ENCODE measurements around the gene INTS14.
"Not testable (repeated sequence)": the region's sequence is repeated elsewhere in the genome, so short reads cannot be mapped to it uniquely, and the experiment has no call there.

The INTS14 gene

GRCh38 chr15:65578904-65579728 is 31.8 kb downstream of the INTS14 start:
- no peak for DNase-seq (ENCODE audit: low read depth in 3 of 3)

GRCh38 chr15:65577129-65577996 is 33.6 kb downstream of the INTS14 start:
- DNase-seq (ENCODE audit: low read depth in 3 of 3): no peak

GRCh38 chr15:65576664-65577063 is 34.3 kb downstream of the INTS14 start:
- no peak for DNase-seq (ENCODE audit: low read depth in 3 of 3)

GRCh38 chr15:65571971-65572370 is 39.0 kb downstream of the INTS14 start:
- no peak for DNase-seq (ENCODE audit: low read depth in 3 of 3)

- DNase-seq (ENCODE audit: low read depth in 3 of 3): no peak
Observed at GRCh38 chr15:65569728-65570127, 41.2 kb downstream of the INTS14 start.

- no peak for DNase-seq (ENCODE audit: low read depth in 3 of 3)
Observed at GRCh38 chr15:65561934-65562333, 49.0 kb downstream of the INTS14 start.

GRCh38 chr15:65559941-65560340 is 51.0 kb downstream of the INTS14 start:
- no peak for DNase-seq (ENCODE audit: low read depth in 3 of 3)

- DNase-seq (ENCODE audit: low read depth in 3 of 3): no peak
Observed at GRCh38 chr15:65558997-65559760, 51.8 kb downstream of the INTS14 start.

GRCh38 chr15:65558336-65558735 is 52.6 kb downstream of the INTS14 start:
- DNase-seq (ENCODE audit: low read depth in 3 of 3): no peak

GRCh38 chr15:65556622-65557021 is 54.3 kb downstream of the INTS14 start:
- no peak for DNase-seq (ENCODE audit: low read depth in 3 of 3)

- DNase-seq (ENCODE audit: low read depth in 3 of 3): no peak
Observed at GRCh38 chr15:65553691-65554090, 57.2 kb downstream of the INTS14 start.

GRCh38 chr15:65552851-65553250 is 58.1 kb downstream of the INTS14 start:
- not testable (repeated sequence) for DNase-seq (ENCODE audit: low read depth in 3 of 3)

GRCh38 chr15:65551183-65551582 is 59.7 kb downstream of the INTS14 start:
- DNase-seq (ENCODE audit: low read depth in 3 of 3): no peak

GRCh38 chr15:65550681-65551098 is 60.2 kb downstream of the INTS14 start:
- no peak for DNase-seq (ENCODE audit: low read depth in 3 of 3)

- DNase-seq (ENCODE audit: low read depth in 3 of 3): not testable (repeated sequence)
Observed at GRCh38 chr15:65549288-65549687, 61.6 kb downstream of the INTS14 start.

GRCh38 chr15:65547841-65548240 is 63.1 kb downstream of the INTS14 start:
- no peak for DNase-seq (ENCODE audit: low read depth in 3 of 3)

- DNase-seq (ENCODE audit: low read depth in 3 of 3): no peak
Observed at GRCh38 chr15:65541231-65541820, 69.6 kb downstream of the INTS14 start.

GRCh38 chr15:65540314-65540713 is 70.6 kb downstream of the INTS14 start:
- DNase-seq (ENCODE audit: low read depth in 3 of 3): no peak

- no peak for DNase-seq (ENCODE audit: low read depth in 3 of 3)
Observed at GRCh38 chr15:65535192-65535591, 75.7 kb downstream of the INTS14 start.

GRCh38 chr15:65533057-65533756 is 77.7 kb downstream of the INTS14 start:
- DNase-seq (ENCODE audit: low read depth in 3 of 3): no peak

GRCh38 chr15:65532738-65533051 is 78.2 kb downstream of the INTS14 start:
- no peak for DNase-seq (ENCODE audit: low read depth in 3 of 3)
